Cardiac fibroblast (primary cell): Measurements from ENCODE around the gene TBCA.
A peak's percentile ranks its signal among the peaks of the same experiment; 100 is the strongest.
"Not testable (repeated sequence)": the region's sequence is repeated elsewhere in the genome, so short reads cannot be mapped to it uniquely, and the experiment has no call there.

Source experiments
- DNase-seq, 2 donors: peaks; one replicate each; pipeline versions ENCODE4 v3.0.0 to v3.0.0-alpha.2; 2010; ENCODE audit warnings: low read depth in 2 of 2
- H3K4me3 ChIP-seq, 2 donors: replicated peaks in 1 of 2; 1 replicate in 1 of 2; 2 replicates in 1 of 2; pipeline ENCODE4 v1.5.1; 2011; ENCODE audit warnings: low read depth in 2 of 2, low read length in 2 of 2, mild to moderate bottlenecking in 2 of 2, moderate library complexity in 1 of 2
- CTCF ChIP-seq: IDR thresholded peaks from one replicate; pipeline ENCODE4 v1.5.1; 2011; ENCODE audit warnings: low read depth, mild to moderate bottlenecking, low read length, inconsistent platforms

Gene TBCA

DNA sequence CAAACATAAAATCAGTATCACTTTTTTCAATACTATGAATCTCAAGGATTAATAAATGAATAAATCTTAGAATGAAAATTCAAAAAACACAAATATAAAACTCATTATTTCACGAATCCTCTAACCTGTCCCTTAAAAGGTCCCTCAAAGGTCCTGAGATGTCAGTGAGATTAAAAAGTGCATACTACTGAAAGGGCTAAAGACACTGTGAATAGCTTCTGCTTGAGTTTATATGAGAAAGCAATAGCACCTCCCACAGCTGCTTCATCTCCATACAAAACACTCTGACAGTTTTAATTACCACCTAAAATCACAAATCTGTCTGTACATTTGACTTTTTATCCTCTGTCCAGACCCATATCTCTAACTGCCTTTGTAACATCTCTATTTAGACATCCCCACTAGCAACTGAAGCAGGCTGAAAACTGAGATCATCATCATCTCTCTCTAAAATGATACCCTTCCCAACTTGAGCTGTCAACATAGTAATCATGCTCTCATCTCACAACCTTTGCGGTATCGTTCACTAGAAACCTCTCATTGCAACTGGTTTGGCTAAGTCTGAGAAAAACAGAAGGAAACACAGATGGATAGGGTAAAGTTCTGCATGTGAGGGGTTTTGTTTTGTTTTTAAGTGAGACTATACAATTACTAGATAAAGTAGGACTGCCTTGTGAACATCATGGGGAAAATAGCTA is 56.3 kb downstream of the TBCA start:
- no peak for TF ChIP-seq CTCF
- no peak for DNase-seq
- no peak overlapping the region for H3K4me3 ChIP-seq

DNA sequence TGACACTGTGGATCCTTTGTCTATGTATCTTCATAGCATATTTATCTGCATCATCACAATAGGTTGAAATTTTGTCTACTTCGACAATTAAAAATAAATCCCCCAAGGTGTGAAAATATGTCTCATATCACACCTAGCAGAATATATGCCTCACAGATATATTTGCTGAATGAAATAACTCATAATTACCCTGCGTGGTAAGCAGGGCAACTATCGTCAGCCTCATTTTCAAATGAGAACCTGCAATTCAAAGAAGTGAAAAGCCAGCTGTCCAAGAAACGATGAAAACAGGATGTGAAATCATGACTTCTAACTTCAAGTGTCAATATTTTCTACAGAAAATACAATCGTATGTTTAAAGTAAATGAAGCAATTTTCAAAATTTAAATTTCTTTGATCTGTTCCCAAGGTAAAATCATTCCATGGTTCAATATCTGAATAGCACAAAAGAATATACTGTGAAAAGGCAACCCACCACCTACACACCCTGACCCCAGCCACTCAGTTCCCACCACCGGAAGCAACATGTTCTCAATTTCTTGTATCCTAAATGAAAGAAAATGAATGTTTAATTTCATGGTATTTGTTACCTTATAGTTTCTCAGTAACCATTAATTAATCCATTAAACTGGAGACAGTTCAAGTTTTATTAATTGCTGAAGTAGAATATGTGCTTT is 57.1 kb downstream of the TBCA start:
- DNase-seq, result no peak
- no peak for TF ChIP-seq CTCF

DNA sequence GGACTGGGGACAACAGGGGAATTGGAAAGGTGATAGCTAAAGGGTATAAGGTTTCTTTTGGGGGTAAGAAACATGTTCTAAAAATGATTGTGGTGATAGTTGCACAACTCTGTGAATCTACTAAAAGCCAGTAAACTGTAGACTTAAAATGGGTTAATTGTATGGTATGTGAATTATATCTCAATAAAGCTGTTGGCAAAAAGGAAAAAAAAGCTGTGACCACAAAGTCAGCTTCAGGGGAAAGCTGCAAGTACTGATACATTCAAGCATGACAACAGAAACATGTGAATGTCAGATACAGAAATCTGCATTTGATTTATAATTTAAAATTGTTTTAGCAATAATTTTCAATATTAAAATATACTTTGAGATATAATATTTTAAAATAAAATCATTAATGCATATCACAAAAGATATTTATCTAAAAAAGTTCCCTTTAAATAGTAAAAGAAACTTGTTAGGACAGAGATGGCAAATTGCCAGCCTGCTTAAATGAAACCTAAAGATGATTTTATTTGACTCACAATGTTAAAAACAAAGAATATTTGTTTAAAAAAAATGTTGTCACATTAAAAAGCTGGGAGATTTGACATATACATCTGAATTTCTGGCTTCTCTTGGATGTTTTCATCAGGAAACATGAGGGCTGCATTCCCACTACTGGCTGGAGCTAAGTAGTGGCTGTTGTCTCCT is 66.0 kb downstream of the TBCA start:
- peak; percentile 16 to 26 for DNase-seq
- no peak for TF ChIP-seq CTCF
- H3K4me3 ChIP-seq, result no peak overlapping the region

More for the DNA sequence above, 57.1 kb downstream of the TBCA start:
- no peak overlapping the region for H3K4me3 ChIP-seq

DNA sequence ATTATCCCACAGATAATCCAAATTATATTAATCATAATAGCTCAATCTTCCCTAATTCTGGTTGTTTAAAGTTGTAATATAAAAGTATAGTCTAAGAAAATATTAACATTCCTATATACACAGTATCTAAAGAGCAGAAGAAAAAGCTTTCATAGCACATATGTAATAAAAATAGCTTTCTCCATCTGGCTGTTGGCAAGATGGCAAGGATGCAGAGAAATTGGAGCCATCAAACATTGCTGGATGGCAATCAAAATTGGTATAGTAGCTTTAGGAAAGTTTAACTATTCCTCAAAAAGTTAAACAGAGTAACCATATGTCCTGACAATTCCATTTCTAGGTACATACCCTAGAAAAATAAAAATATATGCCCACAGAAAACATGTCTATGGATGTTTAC is 66.8 kb downstream of the TBCA start:
- no peak for DNase-seq
- TF ChIP-seq CTCF, result no peak
- H3K4me3 ChIP-seq, result no peak overlapping the region

DNA sequence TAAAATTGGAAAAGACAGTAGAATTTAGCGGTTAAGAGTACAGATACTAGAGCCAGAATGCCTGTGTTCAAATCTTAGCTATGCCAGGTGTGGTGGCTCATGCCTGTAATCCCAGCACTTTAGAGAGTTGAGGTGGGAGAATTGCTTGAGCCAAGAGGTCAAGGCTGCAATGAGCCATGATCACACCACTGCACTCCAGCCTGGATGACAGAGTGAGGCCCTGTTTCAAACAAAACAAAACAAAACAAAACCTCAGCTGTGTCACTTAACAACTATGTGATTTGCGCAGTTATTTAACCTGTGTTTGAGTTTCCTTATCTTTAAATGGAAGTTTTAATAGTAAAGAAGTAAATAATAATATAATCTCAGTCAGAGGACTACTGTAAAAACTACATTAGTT is 68.3 kb downstream of the TBCA start:
- peak in 1 of 2 donors; percentile 53 for DNase-seq
- TF ChIP-seq CTCF, result no peak
- H3K4me3 ChIP-seq, result no peak overlapping the region

- H3K4me3 ChIP-seq, result not testable (repeated sequence)
- peak; percentile 50 to 57 for DNase-seq
Observed at GRCh38 chr5:77699569-77699968, 76.6 kb downstream of the TBCA start.

GRCh38 chr5:77698920-77699319 is 77.2 kb downstream of the TBCA start:
- DNase-seq, result no peak
- TF ChIP-seq CTCF, result no peak
- H3K4me3 ChIP-seq, result no peak overlapping the region
